Uterus (tissue), 4 donors: ENCODE results near the gene AKNA. TPM values are rescaled to one million over a fixed set of nuclear protein-coding genes. Genes with fewer than 3 reads are reported as not detected.
A peak's percentile ranks its signal among the peaks of the same experiment; 100 is the strongest.

Source experiments
- DNase-seq, 2 donors: peaks; one replicate each; pipeline ENCODE4 v3.0.0-alpha.2; 2019 to 2020
- H3K27ac ChIP-seq, 2 donors: fragments of 200-600 bp; sonication (generic); 1 replicate in 1 of 2; 2 replicates in 1 of 2; pipeline ENCODE4 v1.5.1; 2016 to 2018
- H3K27me3 ChIP-seq, 2 donors: fragments of 200-600 bp; sonication (generic); one replicate each; pipeline ENCODE4 v1.5.1; 2018 to 2019; ENCODE audit warnings: control low read depth in 1 of 2
- H3K36me3 ChIP-seq, 2 donors: fragments of 200-600 bp; sonication (generic); one replicate each; pipeline ENCODE4 v1.5.1; 2019; ENCODE audit warnings: control low read depth in 1 of 2
- H3K4me1 ChIP-seq, 2 donors: fragments of 200-600 bp; sonication (generic); one replicate each; pipeline ENCODE4 v1.5.1; 2018 to 2019; ENCODE audit warnings: control low read depth in 1 of 2
- H3K4me3 ChIP-seq, 2 donors: fragments of 200-600 bp; sonication (generic); 1 replicate in 1 of 2; 2 replicates in 1 of 2; pipeline ENCODE4 v1.5.1; 2018 to 2019; ENCODE audit warnings: mild to moderate bottlenecking in 1 of 2
- H3K9me3 ChIP-seq, 2 donors: fragments of 200-600 bp; sonication (generic); one replicate each; pipeline ENCODE4 v1.5.1; 2019; ENCODE audit warnings: control low read depth in 1 of 2
- POLR2A ChIP-seq, 2 donors: fragments of 450-650 bp; IDR thresholded peaks; one replicate each; pipeline ENCODE4 v1.6.1; 2016; ENCODE audit warnings: antibody characterized with exemption in 2 of 2, mild to moderate bottlenecking in 1 of 2, moderate library complexity in 1 of 2
- intact Hi-C: fragments of 100-400 bp; cut with DNase I; formaldehyde crosslinking; loops from one replicate; pipeline ENCODE4 v1.15.1; 2023; ENCODE audit warnings: low total_unique reads
- total RNA-seq, 4 donors: library from RNA; depleted of rRNA in 3 of 4; stranded (reverse); fragments of >200 nt in 3 of 4; gene quantifications; one replicate each; pipeline versions ENCODE4 v1.1.0 to v1.2.4, GENCODE V29; 2014 to 2023
- TF ChIP-seq, protein P1 (sequence below), 4 experiments: fragments of 200-600 bp in 2 of 4; fragments of 450-650 bp in 2 of 4; sonication (generic) in 2 of 4; IDR thresholded peaks; one replicate each; pipeline ENCODE4 v1.5.1; 2016 to 2019; ENCODE audit warnings: antibody characterized with exemption in 4 of 4, mild to moderate bottlenecking in 2 of 4, moderate library complexity in 1 of 4
- donor health status: DM: yes; HTN: yes; CAD: no.

Gene AKNA
- total RNA-seq, 4 donors from 2014 or later, result 24.1 to 123 (median 34.3) TPM

- intact Hi-C loops, result no loop called here
Measured at GRCh38 chr9:114397848-114398605, 10.2 kb upstream of the AKNA start.

GRCh38 chr9:114397219-114397847 is 9.6 kb upstream of the AKNA start:
- DNase-seq, result no peak
- peaks cover 0 to 6% of the 10 kb centered on the region in 2 donors for H3K4me1 ChIP-seq
- H3K27ac ChIP-seq, result peak overlapping the region; percentile 97 to 98
- TF ChIP-seq, protein P1, sequence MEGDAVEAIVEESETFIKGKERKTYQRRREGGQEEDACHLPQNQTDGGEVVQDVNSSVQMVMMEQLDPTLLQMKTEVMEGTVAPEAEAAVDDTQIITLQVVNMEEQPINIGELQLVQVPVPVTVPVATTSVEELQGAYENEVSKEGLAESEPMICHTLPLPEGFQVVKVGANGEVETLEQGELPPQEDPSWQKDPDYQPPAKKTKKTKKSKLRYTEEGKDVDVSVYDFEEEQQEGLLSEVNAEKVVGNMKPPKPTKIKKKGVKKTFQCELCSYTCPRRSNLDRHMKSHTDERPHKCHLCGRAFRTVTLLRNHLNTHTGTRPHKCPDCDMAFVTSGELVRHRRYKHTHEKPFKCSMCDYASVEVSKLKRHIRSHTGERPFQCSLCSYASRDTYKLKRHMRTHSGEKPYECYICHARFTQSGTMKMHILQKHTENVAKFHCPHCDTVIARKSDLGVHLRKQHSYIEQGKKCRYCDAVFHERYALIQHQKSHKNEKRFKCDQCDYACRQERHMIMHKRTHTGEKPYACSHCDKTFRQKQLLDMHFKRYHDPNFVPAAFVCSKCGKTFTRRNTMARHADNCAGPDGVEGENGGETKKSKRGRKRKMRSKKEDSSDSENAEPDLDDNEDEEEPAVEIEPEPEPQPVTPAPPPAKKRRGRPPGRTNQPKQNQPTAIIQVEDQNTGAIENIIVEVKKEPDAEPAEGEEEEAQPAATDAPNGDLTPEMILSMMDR (IDR thresholded peaks at IDR 0.05), result peak in 1 of 4 experiments; percentile 1
- TF ChIP-seq POLR2A (IDR thresholded peaks at IDR 0.05), result no peak
- intact Hi-C loops, result no loop called here
- H3K4me3 ChIP-seq, result peak overlapping the region; percentile 91 to 94
- H3K27me3 ChIP-seq, result no peaks in the 10 kb centered on the region
- H3K9me3 ChIP-seq, result no peaks in the 10 kb centered on the region
- no peaks in the 10 kb centered on the region for H3K36me3 ChIP-seq

More at GRCh38 chr9:114397848-114398605, 10.2 kb upstream of the AKNA start:
- Histone ChIP-seq H3K27ac (peak overlapping the region; percentile 97 to 98), H3K4me3 (peak overlapping the region; percentile 91 to 94), H3K36me3 (no peaks in the 10 kb centered on the region), H3K4me1 (peaks cover 0 to 4% of the 10 kb centered on the region in 2 donors), H3K9me3 (no peaks in the 10 kb centered on the region), H3K27me3 (no peaks in the 10 kb centered on the region)
- peak; percentile 76 to 85 for TF ChIP-seq POLR2A (IDR thresholded peaks at IDR 0.05)
- TF ChIP-seq, protein P1 (IDR thresholded peaks at IDR 0.05), result peak in 1 of 4 experiments; percentile 2
- peak; percentile 97 to 98 for DNase-seq

- Histone ChIP-seq H3K4me3 (peak overlapping the region; percentile 91 to 94), H3K9me3 (no peaks in the 10 kb centered on the region), H3K4me1 (peaks cover 0 to 7% of the 10 kb centered on the region in 2 donors), H3K27ac (peak overlapping the region; percentile 97 to 98), H3K36me3 (no peaks in the 10 kb centered on the region), H3K27me3 (no peaks in the 10 kb centered on the region)
- intact Hi-C loops, result no loop called here
- DNase-seq, result peak; percentile 80 to 81
- TF ChIP-seq, protein P1 (IDR thresholded peaks at IDR 0.05), result no peak
- no peak for TF ChIP-seq POLR2A (IDR thresholded peaks at IDR 0.05)
Measured at GRCh38 chr9:114396558-114397218, 8.9 kb upstream of the AKNA start.

- H3K27ac ChIP-seq, result peak overlapping the region; percentile 97 to 98
- intact Hi-C loops, result no loop called here
- H3K36me3 ChIP-seq, result no peaks in the 10 kb centered on the region
- peak overlapping the region in 1 of 2 donors; percentile 15 for H3K4me3 ChIP-seq
- no peaks in the 10 kb centered on the region for H3K9me3 ChIP-seq
- H3K27me3 ChIP-seq, result no peaks in the 10 kb centered on the region
- TF ChIP-seq, protein P1 (IDR thresholded peaks at IDR 0.05), result no peak
- no peak for TF ChIP-seq POLR2A (IDR thresholded peaks at IDR 0.05)
- no peak for DNase-seq
- peaks cover 0 to 10% of the 10 kb centered on the region in 2 donors for H3K4me1 ChIP-seq
Measured at GRCh38 chr9:114395768-114396167, 8.0 kb upstream of the AKNA start.
